Measurements from ENCODE around the gene LANCL2.
A peak's percentile ranks its signal among the peaks of the same experiment; 100 is the strongest.
"Not testable (repeated sequence)": the region's sequence is repeated elsewhere in the genome, so short reads cannot be mapped to it uniquely, and the experiment has no call there.

LANCL2 gene

DNA sequence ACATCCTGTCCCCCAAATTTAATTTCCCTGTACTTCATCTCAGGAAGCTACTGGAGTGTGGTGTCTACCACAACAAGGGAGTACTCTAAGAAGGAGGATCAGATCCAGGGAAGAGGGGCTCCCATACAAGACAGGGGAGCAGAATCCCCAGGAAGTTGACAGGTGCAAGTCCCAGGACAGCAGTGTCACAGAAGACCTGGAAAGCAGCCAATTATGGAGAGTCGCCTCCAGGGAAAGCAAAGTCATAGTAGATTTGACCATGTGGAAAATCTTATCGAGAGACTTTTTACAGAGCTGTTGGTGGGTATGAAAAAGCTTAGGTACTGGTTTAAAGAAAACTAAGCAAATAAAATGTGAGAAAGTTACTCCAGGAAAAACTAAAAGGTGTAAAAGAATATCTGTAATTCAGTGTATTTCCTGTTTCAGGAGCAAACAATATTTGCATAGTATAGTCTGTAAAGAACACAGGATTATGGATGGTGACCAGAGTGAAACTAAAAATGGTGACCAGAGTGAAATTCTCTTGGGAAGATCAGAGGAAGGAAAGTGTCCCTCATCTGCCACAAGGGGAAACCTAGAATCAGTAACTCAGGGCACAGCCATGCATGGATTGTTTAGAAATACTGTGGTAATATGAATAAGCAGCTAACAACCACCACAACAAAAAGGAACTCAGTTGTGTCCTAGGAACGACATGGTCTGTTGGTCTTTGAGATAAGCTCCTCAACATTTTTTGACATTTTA is 44.5 kb downstream of the LANCL2 start:
- H3K4me3 ChIP-seq (ENCODE audit: low read length), result no peak overlapping the region
- no peak for DNase-seq (ENCODE audit: low read depth)
- TF ChIP-seq, protein P1, sequence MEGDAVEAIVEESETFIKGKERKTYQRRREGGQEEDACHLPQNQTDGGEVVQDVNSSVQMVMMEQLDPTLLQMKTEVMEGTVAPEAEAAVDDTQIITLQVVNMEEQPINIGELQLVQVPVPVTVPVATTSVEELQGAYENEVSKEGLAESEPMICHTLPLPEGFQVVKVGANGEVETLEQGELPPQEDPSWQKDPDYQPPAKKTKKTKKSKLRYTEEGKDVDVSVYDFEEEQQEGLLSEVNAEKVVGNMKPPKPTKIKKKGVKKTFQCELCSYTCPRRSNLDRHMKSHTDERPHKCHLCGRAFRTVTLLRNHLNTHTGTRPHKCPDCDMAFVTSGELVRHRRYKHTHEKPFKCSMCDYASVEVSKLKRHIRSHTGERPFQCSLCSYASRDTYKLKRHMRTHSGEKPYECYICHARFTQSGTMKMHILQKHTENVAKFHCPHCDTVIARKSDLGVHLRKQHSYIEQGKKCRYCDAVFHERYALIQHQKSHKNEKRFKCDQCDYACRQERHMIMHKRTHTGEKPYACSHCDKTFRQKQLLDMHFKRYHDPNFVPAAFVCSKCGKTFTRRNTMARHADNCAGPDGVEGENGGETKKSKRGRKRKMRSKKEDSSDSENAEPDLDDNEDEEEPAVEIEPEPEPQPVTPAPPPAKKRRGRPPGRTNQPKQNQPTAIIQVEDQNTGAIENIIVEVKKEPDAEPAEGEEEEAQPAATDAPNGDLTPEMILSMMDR (IDR thresholded peaks at IDR 0.05; ENCODE audit: insufficient read depth, low read depth, low read length, missing control alignments), result peak; percentile 15

DNA sequence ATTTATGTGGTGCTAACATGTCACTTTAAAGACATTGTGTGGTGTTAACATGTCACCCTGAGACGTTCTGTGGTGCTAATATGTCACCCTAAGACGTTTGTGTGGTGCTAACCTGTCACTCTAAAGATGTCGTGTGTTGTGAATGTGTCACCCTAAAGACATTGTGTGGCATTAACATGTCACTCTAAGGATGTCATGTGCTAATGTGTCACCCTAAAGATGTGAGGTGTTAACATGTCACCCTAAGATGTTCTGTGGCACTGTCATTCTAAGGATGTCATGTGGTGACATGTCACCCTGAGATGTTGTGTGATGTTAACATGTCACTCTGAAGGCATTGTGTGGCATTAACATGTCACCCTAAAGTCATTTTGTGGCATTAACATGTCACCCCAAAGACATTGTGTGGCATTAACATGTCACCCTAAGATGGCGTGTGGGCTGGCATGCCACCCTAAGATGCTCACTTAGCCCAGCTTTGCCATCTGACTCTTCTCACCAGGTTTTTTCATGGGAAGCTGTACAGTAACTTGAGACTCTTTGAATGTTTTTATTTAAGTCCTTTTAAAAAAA is 45.6 kb downstream of the LANCL2 start:
- H3K4me3 ChIP-seq (ENCODE audit: low read length), result no peak overlapping the region
- TF ChIP-seq, protein P1 (IDR thresholded peaks at IDR 0.05; ENCODE audit: insufficient read depth, low read depth, low read length, missing control alignments), result no peak
- no peak for DNase-seq (ENCODE audit: low read depth)

DNA sequence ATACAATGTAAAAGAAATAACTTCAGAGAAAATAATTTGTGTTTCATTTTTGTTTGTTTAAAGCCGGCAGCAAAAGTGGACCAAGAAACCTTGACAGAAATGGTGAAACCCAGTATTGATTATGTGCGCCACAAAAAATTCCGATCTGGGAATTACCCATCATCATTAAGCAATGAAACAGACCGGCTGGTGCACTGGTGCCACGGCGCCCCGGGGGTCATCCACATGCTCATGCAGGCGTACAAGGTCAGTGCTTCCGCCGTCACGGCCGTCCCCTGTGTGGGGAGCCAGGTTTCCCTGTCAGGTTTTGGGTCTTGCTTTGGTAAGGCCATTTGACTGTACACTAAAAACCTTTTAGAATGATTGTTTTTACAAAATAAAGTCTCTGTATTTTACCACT is 46.7 kb downstream of the LANCL2 start:
- no peak for DNase-seq (ENCODE audit: low read depth)
- TF ChIP-seq, protein P1 (IDR thresholded peaks at IDR 0.05; ENCODE audit: insufficient read depth, low read depth, low read length, missing control alignments), result no peak
- no peak overlapping the region for H3K4me3 ChIP-seq (ENCODE audit: low read length)

DNA sequence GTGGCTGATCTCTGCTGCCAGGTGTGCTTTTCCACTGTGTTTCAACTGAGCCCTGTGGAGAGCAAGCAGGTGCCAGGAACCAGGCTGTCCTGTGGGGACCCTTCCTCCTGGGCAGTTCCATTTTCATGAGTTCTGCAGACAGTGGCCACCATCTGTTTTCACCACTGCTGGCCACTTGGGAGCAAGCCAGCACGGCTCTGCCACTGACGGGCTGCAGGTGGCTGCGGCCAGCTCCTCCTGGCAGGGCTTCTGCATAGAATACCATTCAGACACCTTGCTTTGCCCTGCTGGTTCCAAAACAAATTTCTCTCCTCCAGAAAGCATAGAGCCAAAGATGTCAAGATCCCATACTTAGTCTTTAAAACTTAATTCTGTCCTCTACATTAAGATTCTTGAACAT is 48.3 kb downstream of the LANCL2 start:
- DNase-seq (ENCODE audit: low read depth), result no peak
- no peak overlapping the region for H3K4me3 ChIP-seq (ENCODE audit: low read length)
- TF ChIP-seq, protein P1 (IDR thresholded peaks at IDR 0.05; ENCODE audit: insufficient read depth, low read depth, low read length, missing control alignments), result no peak

DNA sequence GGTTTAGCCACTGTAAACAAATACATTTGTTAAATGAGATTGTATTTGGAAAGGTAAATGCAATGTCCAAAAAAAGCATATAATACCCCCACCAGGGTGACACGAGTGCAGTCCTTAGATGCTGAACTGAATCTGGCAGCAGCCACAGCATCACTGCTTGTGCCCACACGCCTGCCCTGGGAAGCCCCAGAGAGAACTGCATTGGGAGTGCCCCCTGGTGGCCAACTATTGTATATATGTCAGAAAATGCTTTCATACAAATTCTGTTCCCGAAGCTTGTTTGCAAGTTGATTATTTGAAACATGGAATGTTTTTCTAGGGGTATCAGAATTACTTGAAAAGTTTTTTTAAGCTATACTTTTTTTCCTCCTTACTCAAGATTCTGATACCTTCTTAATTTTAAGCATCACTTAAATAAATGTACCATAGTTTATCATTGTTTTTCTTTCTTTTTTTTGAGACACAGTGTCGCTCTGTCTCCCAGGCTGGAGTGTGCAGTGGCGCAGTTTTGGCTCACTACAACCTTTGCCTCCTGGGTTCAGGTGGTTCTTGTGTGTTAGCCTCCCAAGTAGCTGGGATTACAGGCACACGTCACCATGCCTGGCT is 50.1 kb downstream of the LANCL2 start:
- TF ChIP-seq, protein P1 (IDR thresholded peaks at IDR 0.05; ENCODE audit: insufficient read depth, low read depth, low read length, missing control alignments), result peak; percentile 80
- peak; percentile 78 for DNase-seq (ENCODE audit: low read depth)
- no peak overlapping the region for H3K4me3 ChIP-seq (ENCODE audit: low read length)

DNA sequence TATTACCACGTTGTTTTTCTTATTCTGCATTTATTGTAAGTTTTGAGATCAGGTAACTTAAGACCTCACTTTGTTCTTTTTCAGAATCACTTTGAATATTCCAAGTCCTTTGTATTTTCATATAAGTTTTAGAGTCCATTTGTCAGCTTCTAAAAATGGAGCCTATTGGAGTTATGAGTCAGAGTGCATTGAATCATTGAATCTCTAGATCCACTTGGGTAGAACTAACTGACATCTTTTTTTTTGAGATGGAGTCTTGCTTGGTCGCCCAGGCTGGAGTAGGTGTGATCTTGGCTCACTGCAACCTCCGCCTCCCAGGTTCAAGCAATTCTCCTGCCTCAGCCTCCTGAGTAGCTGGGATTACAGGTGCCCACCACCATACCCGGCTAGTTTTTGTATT is 52.3 kb downstream of the LANCL2 start:
- H3K4me3 ChIP-seq (ENCODE audit: low read length); DNase-seq (ENCODE audit: low read depth): not testable (repeated sequence)

DNA sequence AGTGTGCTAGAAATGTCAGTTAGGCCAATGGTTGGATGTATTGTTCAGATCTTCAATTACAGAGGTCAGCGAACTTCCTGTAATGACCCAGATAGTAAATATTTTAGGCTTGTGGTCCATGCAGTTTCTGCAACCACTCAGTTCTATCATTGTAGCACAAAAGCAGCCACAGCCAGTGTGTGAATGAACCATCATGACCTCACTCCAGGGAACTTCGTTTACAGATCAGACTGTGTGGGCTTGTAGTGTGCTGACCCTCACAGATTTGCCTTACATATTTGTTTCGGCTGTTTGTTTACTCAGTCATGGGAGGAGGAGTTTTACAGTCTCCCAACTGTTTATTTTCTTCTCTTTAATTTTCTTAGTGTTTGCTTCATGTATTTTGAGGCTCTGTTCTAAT is 55.4 kb downstream of the LANCL2 start:
- TF ChIP-seq, protein P1 (IDR thresholded peaks at IDR 0.05; ENCODE audit: insufficient read depth, low read depth, low read length, missing control alignments), result no peak
- no peak overlapping the region for H3K4me3 ChIP-seq (ENCODE audit: low read length)
- DNase-seq (ENCODE audit: low read depth), result no peak
